Astrocyte (in vitro differentiated cells and primary cell): ENCODE results near the gene GARIN5A. TPM values are rescaled to one million over a fixed set of nuclear protein-coding genes. Genes with fewer than 3 reads are reported as not detected.

Source experiments
- DNase-seq: peaks from one replicate; pipeline ENCODE4 v3.0.0-alpha.2; 2010; ENCODE audit warnings: low read depth
- FAIRE-seq: peaks from 2 replicates; lab custom pipeline; 2011; peaks lifted over from hg19 to GRCh38; lab: Jason Lieb, UNC
- H2AFZ ChIP-seq: 2 replicates; pipeline ENCODE4 v1.6.0; 2012; ENCODE audit warnings: low read depth, low read length, inconsistent platforms
- H3K27ac ChIP-seq: 2 replicates; pipeline ENCODE4 v1.5.1; 2011; ENCODE audit warnings: low read depth, low read length, inconsistent platforms
- H3K27me3 ChIP-seq: 2 replicates; pipeline ENCODE4 v1.6.0; 2011; ENCODE audit warnings: low read length, inconsistent platforms; ENCODE audit not compliant: insufficient read depth
- H3K36me3 ChIP-seq: 2 replicates; pipeline ENCODE4 v1.5.1; 2011; ENCODE audit warnings: low read length, inconsistent platforms; ENCODE audit not compliant: insufficient read depth
- H3K4me1 ChIP-seq: 2 replicates; pipeline ENCODE4 v1.5.1; 2011; ENCODE audit warnings: low read length, inconsistent platforms; ENCODE audit not compliant: insufficient read depth
- H3K4me2 ChIP-seq: 2 replicates; pipeline ENCODE4 v1.6.0; 2012; ENCODE audit warnings: low read length, inconsistent platforms
- H3K4me3 ChIP-seq: 2 replicates; pipeline ENCODE4 v1.5.1; 2011; ENCODE audit warnings: low read depth, mild to moderate bottlenecking, low read length, inconsistent platforms; ENCODE audit not compliant: insufficient read depth
- H3K79me2 ChIP-seq: 2 replicates; pipeline ENCODE4 v1.6.0; 2012; ENCODE audit warnings: mild to moderate bottlenecking, low read length, inconsistent platforms; ENCODE audit not compliant: insufficient read depth
- H3K9ac ChIP-seq: 2 replicates; pipeline ENCODE4 v1.6.0; 2012; ENCODE audit warnings: mild to moderate bottlenecking, low read length, inconsistent platforms
- H3K9me3 ChIP-seq: 2 replicates; pipeline ENCODE4 v1.5.1; 2012; ENCODE audit warnings: low read depth, mild to moderate bottlenecking, low read length, inconsistent platforms; ENCODE audit not compliant: insufficient read depth
- H4K20me1 ChIP-seq: 2 replicates; pipeline ENCODE4 v1.6.0; 2012; ENCODE audit warnings: low read length, inconsistent platforms; ENCODE audit not compliant: insufficient read depth
- H3K27ac Mint-ChIP-seq: one replicate; pipeline ENCODE4 v1.8.0; 2021; ENCODE audit warnings: mild to moderate bottlenecking, mixed read lengths; ENCODE audit not compliant: unreplicated experiment
- H3K27me3 Mint-ChIP-seq: one replicate; pipeline ENCODE4 v1.8.0; 2021; ENCODE audit warnings: low read depth, mixed read lengths; ENCODE audit not compliant: unreplicated experiment
- H3K36me3 Mint-ChIP-seq: one replicate; pipeline ENCODE4 v1.8.0; 2021; ENCODE audit warnings: low read depth, mixed read lengths; ENCODE audit not compliant: unreplicated experiment
- H3K4me1 Mint-ChIP-seq: one replicate; pipeline ENCODE4 v1.8.0; 2021; ENCODE audit warnings: low read depth, mixed read lengths; ENCODE audit not compliant: unreplicated experiment
- H3K4me3 Mint-ChIP-seq: one replicate; pipeline ENCODE4 v1.8.0; 2021; ENCODE audit warnings: mild to moderate bottlenecking, moderate library complexity, mixed read lengths; ENCODE audit not compliant: unreplicated experiment
- H3K9me3 Mint-ChIP-seq: one replicate; pipeline ENCODE4 v1.8.0; 2021; ENCODE audit warnings: mild to moderate bottlenecking, mixed read lengths; ENCODE audit not compliant: unreplicated experiment
- CTCF ChIP-seq: IDR thresholded peaks from 2 replicates; pipeline ENCODE4 v1.5.1; 2011; ENCODE audit warnings: low read depth, mild to moderate bottlenecking, inconsistent platforms, low read length, moderate library complexity; ENCODE audit not compliant: insufficient read depth
- EZH2 ChIP-seq: IDR thresholded peaks from 2 replicates; pipeline ENCODE4 v1.6.1; 2012; ENCODE audit warnings: mild to moderate bottlenecking, low read length, inconsistent platforms; ENCODE audit not compliant: insufficient read depth
- total RNA-seq: library from RNA; stranded (reverse); gene quantifications from 2 replicates; pipeline ENCODE4 v1.2.1, GENCODE V29; 2021

GARIN5A gene
- total RNA-seq, 1 donor from 2014 or later, result not detected

- Histone ChIP-seq H3K79me2 (no peaks in the 10 kb centered on the region), H3K9me3 (no peaks in the 10 kb centered on the region), H3K4me1 (no peaks in the 10 kb centered on the region), H3K27me3 (no peaks in the 10 kb centered on the region), H3K27ac (no peak overlapping the region), H3K36me3 (no peaks in the 10 kb centered on the region), H4K20me1 (no peaks in the 10 kb centered on the region), H3K4me3 (no peak overlapping the region), H2AFZ (no peak overlapping the region), H3K9ac (no peak overlapping the region), H3K4me2 (no peak overlapping the region)
- no peak overlapping the region for H3K4me3 Mint-ChIP-seq
- FAIRE-seq (no peak), DNase-seq (no peak)
- TF ChIP-seq CTCF (no peak), EZH2 (no peak)
- peaks cover 23% of the 10 kb centered on the region for H3K9me3 Mint-ChIP-seq
- no peaks in the 10 kb centered on the region for H3K36me3 Mint-ChIP-seq
- no peak overlapping the region for H3K27ac Mint-ChIP-seq
- no peaks in the 10 kb centered on the region for H3K4me1 Mint-ChIP-seq
- no peaks in the 10 kb centered on the region for H3K27me3 Mint-ChIP-seq
These were observed 7.8 kb downstream of the GARIN5A start for GRCh38 chr19:50468818-50469217.

- TF ChIP-seq CTCF (no peak), EZH2 (no peak)
- H3K9ac ChIP-seq, result no peak overlapping the region
- Mint-ChIP-seq H3K4me3 (no peak overlapping the region), H3K9me3 (peaks cover 23% of the 10 kb centered on the region), H3K36me3 (no peaks in the 10 kb centered on the region), H3K4me1 (no peaks in the 10 kb centered on the region), H3K27ac (no peak overlapping the region), H3K27me3 (no peaks in the 10 kb centered on the region)
- H2AFZ ChIP-seq, result no peak overlapping the region
- FAIRE-seq, result no peak
- H3K36me3 ChIP-seq, result no peaks in the 10 kb centered on the region
- no peaks in the 10 kb centered on the region for H3K4me1 ChIP-seq
- no peak for DNase-seq
- H3K79me2 ChIP-seq, result no peaks in the 10 kb centered on the region
- no peak overlapping the region for H3K27ac ChIP-seq
- H3K27me3 ChIP-seq, result no peaks in the 10 kb centered on the region
- H4K20me1 ChIP-seq, result no peaks in the 10 kb centered on the region
- H3K4me3 ChIP-seq, result no peak overlapping the region
- H3K9me3 ChIP-seq, result no peaks in the 10 kb centered on the region
- H3K4me2 ChIP-seq, result no peak overlapping the region
These were observed 9.1 kb downstream of the GARIN5A start for GRCh38 chr19:50467566-50467965.

GRCh38 chr19:50466706-50467039, 10.0 kb downstream of the GARIN5A start:
- Histone ChIP-seq H3K36me3 (no peaks in the 10 kb centered on the region), H3K27ac (no peak overlapping the region), H3K9me3 (no peaks in the 10 kb centered on the region), H3K4me2 (no peak overlapping the region), H3K4me1 (no peaks in the 10 kb centered on the region), H2AFZ (no peak overlapping the region), H4K20me1 (no peaks in the 10 kb centered on the region), H3K79me2 (no peaks in the 10 kb centered on the region), H3K9ac (no peak overlapping the region), H3K4me3 (no peak overlapping the region), H3K27me3 (no peaks in the 10 kb centered on the region)
- Mint-ChIP-seq H3K36me3 (no peaks in the 10 kb centered on the region), H3K9me3 (peaks cover 21% of the 10 kb centered on the region), H3K4me3 (no peak overlapping the region), H3K27me3 (no peaks in the 10 kb centered on the region), H3K4me1 (no peaks in the 10 kb centered on the region), H3K27ac (no peak overlapping the region)
- FAIRE-seq (no peak), DNase-seq (no peak)
- TF ChIP-seq CTCF (no peak), EZH2 (no peak)
